IMR-90 (cell line): Measurements from ENCODE around the gene PLCH2. TPM values are rescaled to one million over a fixed set of nuclear protein-coding genes. Genes with fewer than 3 reads are reported as not detected.

Source experiments
- ATAC-seq: fragments of 200-7000 bp; cut with Tn5 transposase; 2 replicates; pipeline ENCODE4 v1.9.1; 2020; ENCODE audit warnings: low read depth, mild to moderate bottlenecking, moderate library complexity
- BruUV-seq: library from RNA; stranded (reverse); fragments of 400-500 nt; replicated peaks from 2 replicates; lab custom pipeline; 2021; lab: Mats Ljungman, UMichigan
- CTCF ChIA-PET: fragments of 300-600 bp; formaldehyde crosslinking; extraction: SDS; loops from one replicate; lab custom pipeline; 2021; ENCODE audit warnings: antibody characterized with exemption; lab: Yijun Ruan, JAX
- POLR2A ChIA-PET: fragments of 300-600 bp; sonication (Branson Sonifier 250); formaldehyde crosslinking; loops from one replicate; lab custom pipeline; 2022; ENCODE audit warnings: antibody characterized with exemption; ENCODE audit not compliant: unreplicated experiment; lab: Charles Lee
- DNase-seq: peaks from one replicate; pipeline ENCODE4 v3.0.0; 2013
- H2AFZ ChIP-seq: replicated peaks from 2 replicates; pipeline ENCODE3; 2013; ENCODE audit warnings: low read length, mild to moderate bottlenecking; ENCODE audit not compliant: poor library complexity
- H2AK5ac ChIP-seq: 2 replicates; pipeline ENCODE4 v1.6.1; 2013; ENCODE audit warnings: low read depth, low read length, inconsistent platforms
- H2AK9ac ChIP-seq: replicated peaks from 2 replicates; pipeline ENCODE3; 2013; ENCODE audit warnings: mild to moderate bottlenecking, low read depth, low read length, moderate library complexity; ENCODE audit not compliant: poor library complexity
- H2BK120ac ChIP-seq: 2 replicates; pipeline ENCODE4 v1.6.1; 2013; ENCODE audit warnings: low read depth, low read length, inconsistent platforms
- H2BK15ac ChIP-seq: 3 replicates; pipeline ENCODE4 v1.6.1; 2013; ENCODE audit warnings: low read depth, low read length, inconsistent platforms
- H2BK20ac ChIP-seq: 2 replicates; pipeline ENCODE4 v1.6.1; 2013; ENCODE audit warnings: low read depth, mild to moderate bottlenecking, inconsistent platforms, low read length, moderate library complexity
- H2BK5ac ChIP-seq: 2 replicates; pipeline ENCODE4 v1.6.1; 2013; ENCODE audit warnings: mild to moderate bottlenecking, low read depth, low read length, inconsistent platforms; ENCODE audit not compliant: poor library complexity, severe bottlenecking
- H3K14ac ChIP-seq: replicated peaks from 2 replicates; pipeline ENCODE4 v1.6.1; 2013; ENCODE audit warnings: low read depth, low read length, inconsistent platforms
- H3K18ac ChIP-seq: 2 replicates; pipeline ENCODE4 v1.6.1; 2013; ENCODE audit warnings: low read depth, low read length, control low read depth
- H3K23ac ChIP-seq: 2 replicates; pipeline ENCODE4 v1.6.1; 2013; ENCODE audit warnings: low read depth, low read length, inconsistent platforms
- H3K27ac ChIP-seq: 2 replicates; pipeline ENCODE4 v1.5.1; 2013; ENCODE audit warnings: mild to moderate bottlenecking, control low read depth, low read length; ENCODE audit not compliant: insufficient read depth
- H3K27me3 ChIP-seq: 2 replicates; pipeline ENCODE4 v1.6.1; 2013; ENCODE audit warnings: low read length; ENCODE audit not compliant: control insufficient read depth, insufficient read depth
- H3K36me3 ChIP-seq: 2 replicates; pipeline ENCODE4 v1.6.1; 2013; ENCODE audit warnings: low read length, mixed read lengths; ENCODE audit not compliant: control insufficient read depth, insufficient read depth
- H3K4ac ChIP-seq: 2 replicates; pipeline ENCODE4 v1.6.1; 2013; ENCODE audit warnings: low read depth, low read length, inconsistent platforms
- H3K4me1 ChIP-seq: 2 replicates; pipeline ENCODE4 v1.6.1; 2013; ENCODE audit warnings: low read length, mixed read lengths; ENCODE audit not compliant: control insufficient read depth, insufficient read depth
- H3K4me2 ChIP-seq: 2 replicates; pipeline ENCODE4 v1.6.1; 2013; ENCODE audit warnings: low read depth, mild to moderate bottlenecking, control low read depth, low read length, moderate library complexity
- H3K4me3 ChIP-seq: 2 replicates; pipeline ENCODE4 v1.5.1; 2013; ENCODE audit warnings: low read depth, mild to moderate bottlenecking, control low read depth, low read length, moderate library complexity; ENCODE audit not compliant: insufficient read depth
- H3K56ac ChIP-seq: 2 replicates; pipeline ENCODE4 v1.6.1; 2013; ENCODE audit warnings: low read length, inconsistent platforms; ENCODE audit not compliant: insufficient read depth; ENCODE audit errors: extremely low read depth
- H3K79me1 ChIP-seq, 2 experiments: 2 replicates each; pipeline ENCODE4 v1.6.1; 2013; ENCODE audit warnings: low read length in 2 of 2, inconsistent platforms in 1 of 2, low read depth in 1 of 2
- H3K9ac ChIP-seq: 2 replicates; pipeline ENCODE4 v1.6.1; 2013; ENCODE audit warnings: low read depth, low read length, control low read depth
- H3K9me1 ChIP-seq: 2 replicates; pipeline ENCODE4 v1.6.1; 2013; ENCODE audit warnings: low read length, inconsistent platforms; ENCODE audit not compliant: insufficient read depth
- H3K9me3 ChIP-seq: 2 replicates; pipeline ENCODE4 v1.6.1; 2013; ENCODE audit warnings: low read length; ENCODE audit not compliant: control insufficient read depth, insufficient read depth
- H4K20me1 ChIP-seq: 2 replicates; pipeline ENCODE4 v1.6.1; 2013; ENCODE audit warnings: low read length, inconsistent platforms; ENCODE audit not compliant: insufficient read depth
- H4K5ac ChIP-seq: 2 replicates; pipeline ENCODE4 v1.6.1; 2013; ENCODE audit warnings: mild to moderate bottlenecking, low read depth, low read length, control low read depth
- H4K8ac ChIP-seq, 2 experiments: 2 replicates each; pipeline ENCODE4 v1.6.1; 2013; ENCODE audit warnings: low read depth in 2 of 2, low read length in 2 of 2, control low read depth in 1 of 2, inconsistent platforms in 1 of 2
- H4K91ac ChIP-seq: 2 replicates; pipeline ENCODE4 v1.6.1; 2013; ENCODE audit warnings: low read depth, low read length, inconsistent platforms; ENCODE audit not compliant: insufficient read depth
- BHLHE40 ChIP-seq: fragments of 150-350 bp; IDR thresholded peaks from 2 replicates; pipeline ENCODE4 v1.6.1; 2016; ENCODE audit warnings: mild to moderate bottlenecking, low read depth, low read length
- MAFK ChIP-seq: IDR thresholded peaks from 2 replicates; pipeline ENCODE4 v1.6.1; 2012; ENCODE audit warnings: low read depth, low read length, improper control_type of control experiment
- NFE2L2 ChIP-seq: fragments of 150-350 bp; IDR thresholded peaks from 2 replicates; pipeline ENCODE4 v1.6.1; 2016; ENCODE audit warnings: low read depth, mild to moderate bottlenecking, low read length
- WGBS, 2 experiments: methylation state at CpG; one replicate each; pipeline versions ENCODE4 v1.1.5 to v1.1.7; 2013; ENCODE audit warnings: missing lambda C conversion rate in 2 of 2; ENCODE audit not compliant: insufficient read length in 1 of 2; ENCODE audit errors: extremely low coverage in 2 of 2; 5-methylcytosine and 5-hydroxymethylcytosine counted together
- dilution Hi-C: fragments of 300-500 bp; cut with HindIII; formaldehyde crosslinking; loops from one replicate; pipeline ENCODE4 v1.14.3; 2018; ENCODE audit warnings: low sequenced_read_pairs; ENCODE audit not compliant: unreplicated experiment
- in situ Hi-C: fragments of 300-500 bp; cut with MboI; formaldehyde crosslinking; loops from 3 replicates; pipeline ENCODE4 v1.14.3; 2019; ENCODE audit warnings: low sequenced_read_pairs, inconsistent platforms, mixed read lengths
- intact Hi-C: fragments of 100-400 bp; cut with micrococcal nuclease; formaldehyde crosslinking; loops from 2 replicates; pipeline ENCODE4 v1.10.0; 2022
- polyA plus RNA-seq, 3 experiments: library from polyadenylated mRNA; depleted of rRNA; stranded (reverse); fragments of >200 nt; gene quantifications; 2 replicates each; pipeline ENCODE4 v1.2.3, GENCODE V29; 2012; ENCODE audit warnings: low replicate concordance in 1 of 3
- total RNA-seq: library from RNA; depleted of rRNA; stranded (reverse); fragments of >200 nt; gene quantifications from 2 replicates; pipeline ENCODE4 v1.2.3, GENCODE V29; 2012

Gene PLCH2
- total and polyA plus RNA-seq, 2 of the 4 experiments (the other 2 are of a cell fraction), result 0.18 to 1.9 TPM

GRCh38 chr1:2436876-2437275, 39.2 kb upstream of the PLCH2 start:
- H3K9me3 ChIP-seq, result no peaks in the 10 kb centered on the region
- H3K4me1 ChIP-seq, result no peaks in the 10 kb centered on the region
- no peak overlapping the region for H3K4me3 ChIP-seq
- no peak overlapping the region for H2BK20ac ChIP-seq
- no peak for TF ChIP-seq NFE2L2
- TF ChIP-seq MAFK, result no peak
- TF ChIP-seq BHLHE40, result no peak
- ATAC-seq (no peak), DNase-seq (no peak)
- H3K36me3 ChIP-seq, result no peaks in the 10 kb centered on the region
- no peak overlapping the region for H2BK15ac ChIP-seq
- BruUV-seq, result no TSS peak
- H3K56ac ChIP-seq, result no peak overlapping the region
- no peak overlapping the region for H4K8ac ChIP-seq
- ChIA-PET CTCF (no interaction called here), POLR2A (no interaction called here)
- no peaks in the 10 kb centered on the region for H3K79me1 ChIP-seq
- H3K4ac ChIP-seq, result no peak overlapping the region
- H3K18ac ChIP-seq, result no peak overlapping the region
- intact Hi-C loops, result no loop called here
- no peak overlapping the region for H3K14ac ChIP-seq
- H3K4me2 ChIP-seq, result no peak overlapping the region
- no peak overlapping the region for H3K27ac ChIP-seq
- no peak overlapping the region for H3K23ac ChIP-seq
- no peak overlapping the region for H3K9ac ChIP-seq
- no peak overlapping the region for H2AK9ac ChIP-seq
- no CpG with 5 or more reads among the region's 7 CpGs for WGBS, 2 experiments
- H4K5ac ChIP-seq, result no peak overlapping the region
- no peaks in the 10 kb centered on the region for H4K20me1 ChIP-seq
- no peak overlapping the region for H2BK5ac ChIP-seq
- in situ Hi-C loops, result loop anchor here (25.0 kb wide), 1 partner anchor 625 kb away; the partner anchor contains the start of gene PRDM16
- no peak overlapping the region for H2AK5ac ChIP-seq
- peaks cover 53% of the 10 kb centered on the region for H3K27me3 ChIP-seq
- H2BK120ac ChIP-seq, result no peak overlapping the region
- no peak overlapping the region for H4K91ac ChIP-seq
- H2AFZ ChIP-seq, result no peak overlapping the region
- no peaks in the 10 kb centered on the region for H3K9me1 ChIP-seq
- dilution Hi-C loops, result no loop called here
